HG03139 (cell line): ENCODE data around the gene ISM1.

ENCODE experiments used
- ATAC-seq: cut with Tn5 transposase; IDR thresholded peaks from one replicate; pipeline ENCODE4 v1.9.1; 2021; ENCODE audit not compliant: unreplicated experiment

The ISM1 gene

DNA sequence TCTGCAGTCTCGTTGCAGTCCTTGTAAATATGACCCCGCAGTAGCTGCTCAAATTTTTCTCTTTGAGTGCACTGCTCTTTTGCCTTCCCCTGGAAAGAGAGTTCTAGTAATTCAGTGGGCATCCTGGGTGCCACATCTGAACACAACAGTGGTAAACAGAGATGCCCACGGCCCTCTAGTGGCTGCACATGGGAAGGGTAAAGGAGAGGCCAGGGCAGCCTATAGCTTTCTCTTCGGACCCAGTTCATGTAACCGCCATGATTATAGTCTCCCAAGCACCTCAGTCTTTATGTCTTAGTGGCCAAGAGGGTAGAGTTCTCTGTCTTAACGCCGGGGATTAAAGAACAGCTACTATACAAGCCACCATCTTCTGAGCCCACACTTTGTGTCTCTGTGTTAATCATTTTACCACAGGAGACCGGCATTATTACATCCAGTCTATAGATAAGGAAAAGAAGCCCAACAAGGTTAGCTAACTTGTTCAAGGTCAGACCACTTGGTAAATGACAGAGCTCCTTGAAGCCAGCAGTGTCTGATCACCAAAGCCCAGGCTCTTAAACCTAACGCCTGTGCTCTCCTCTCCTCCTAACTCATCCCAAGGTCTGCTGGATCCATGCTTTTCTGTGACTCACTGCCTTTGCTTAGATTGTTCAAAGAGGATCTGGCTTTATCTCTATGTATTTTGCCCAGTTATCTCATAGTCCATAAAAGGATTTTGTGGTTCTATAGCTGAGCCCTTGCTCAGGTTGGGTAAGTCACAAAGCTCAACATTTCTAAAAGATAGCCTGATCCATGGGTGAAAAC, 81.8 kb downstream of the ISM1 start:
- ATAC-seq = peak; percentile 60

- no peak for ATAC-seq
Observed at GRCh38 chr20:13305284-13305683, 84.2 kb downstream of the ISM1 start.

- no peak for ATAC-seq
Observed at GRCh38 chr20:13307562-13308163, 86.6 kb downstream of the ISM1 start.

- no peak for ATAC-seq
Observed at GRCh38 chr20:13312300-13312699, 91.2 kb downstream of the ISM1 start.

GRCh38 chr20:13313201-13313600, 92.1 kb downstream of the ISM1 start:
- no peak for ATAC-seq

- ATAC-seq = no peak
Observed at GRCh38 chr20:13317439-13317838, 96.4 kb downstream of the ISM1 start.

GRCh38 chr20:13318871-13319521, 97.9 kb downstream of the ISM1 start:
- ATAC-seq = no peak

DNA sequence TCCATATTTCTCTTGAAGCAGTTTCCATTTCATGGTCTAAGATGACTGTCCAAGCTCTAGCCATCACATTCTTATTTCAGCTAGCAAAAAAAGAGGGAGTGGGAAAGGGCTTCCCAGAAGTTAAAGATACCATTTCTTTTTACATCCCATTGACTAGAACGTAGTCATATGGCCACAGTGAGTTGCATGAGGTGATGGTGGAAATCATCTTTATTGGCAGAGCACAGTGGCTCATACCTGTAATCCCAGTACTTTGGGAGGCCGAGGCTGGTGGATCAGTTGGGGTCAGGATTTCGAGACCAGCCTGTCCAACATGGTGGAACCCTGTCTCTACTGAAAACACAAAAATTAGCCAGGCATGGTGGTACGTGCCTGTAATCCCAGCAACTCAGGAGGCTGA, 99.6 kb downstream of the ISM1 start:
- no peak for ATAC-seq

GRCh38 chr20:13321416-13321815, 100.3 kb downstream of the ISM1 start:
- no peak for ATAC-seq

DNA sequence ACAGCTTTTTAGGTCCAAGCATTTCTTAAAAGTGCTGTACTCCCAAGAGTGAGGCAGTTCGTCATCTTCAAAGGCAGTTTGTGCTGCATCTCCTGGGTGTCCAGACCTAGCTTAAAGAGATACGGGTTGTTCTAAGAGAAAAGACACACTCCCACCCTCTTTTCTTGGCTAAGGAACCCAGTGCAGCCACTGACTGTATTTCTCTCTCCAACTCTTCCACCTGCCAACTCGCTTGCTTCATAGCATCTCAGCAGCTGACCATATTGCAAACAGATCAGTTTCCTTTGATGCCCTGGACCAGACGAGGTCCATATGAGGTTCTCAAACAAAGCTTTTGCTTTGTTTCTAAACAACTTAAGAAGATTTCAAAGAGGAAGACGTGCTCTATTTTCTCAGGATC, 101.1 kb downstream of the ISM1 start:
- ATAC-seq = no peak

DNA sequence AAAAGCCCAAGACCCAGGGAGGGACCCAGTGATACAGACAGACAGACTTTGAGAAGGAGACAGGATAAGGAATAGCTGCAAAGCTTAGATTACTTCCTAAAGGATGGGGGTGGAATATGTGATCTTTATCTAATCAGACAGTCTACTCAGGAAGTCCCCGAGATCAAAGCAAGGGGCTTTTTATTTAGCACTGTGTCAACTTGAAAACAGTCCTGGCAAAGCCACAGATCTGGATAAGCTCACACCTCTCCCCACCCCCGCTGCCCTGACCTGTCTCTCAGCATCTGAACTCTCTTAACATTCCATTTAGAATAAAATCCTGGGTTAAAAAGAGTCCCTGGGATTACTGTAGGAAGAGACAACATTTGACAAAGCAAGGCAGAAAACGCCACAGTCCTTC, 101.5 kb downstream of the ISM1 start:
- ATAC-seq = no peak

GRCh38 chr20:13325033-13325432, 104.0 kb downstream of the ISM1 start:
- no peak for ATAC-seq

DNA sequence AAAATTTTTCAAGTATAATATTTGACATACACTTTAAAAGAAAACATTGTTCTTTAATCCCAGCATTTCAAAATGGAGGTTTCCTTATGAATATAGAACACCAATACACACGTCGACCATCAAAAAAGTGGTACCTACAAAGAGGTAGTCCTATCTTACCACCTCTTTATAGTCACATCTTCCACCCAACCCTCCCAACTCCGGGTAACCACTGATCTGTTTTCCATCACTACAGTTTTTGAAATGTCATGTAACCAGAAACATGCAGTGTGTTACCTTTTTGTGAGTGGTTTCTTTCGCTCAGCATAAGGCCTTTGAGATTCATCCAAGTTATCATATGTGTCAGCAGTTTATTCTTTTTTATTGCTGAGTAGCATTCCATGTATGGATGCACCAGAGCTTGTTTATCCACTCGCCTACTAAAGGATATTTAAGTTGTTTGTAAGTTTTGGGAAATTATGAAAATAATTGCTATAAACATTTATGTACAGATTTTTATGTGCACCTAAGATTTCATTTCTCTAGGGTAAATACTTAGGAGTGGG, 104.8 kb downstream of the ISM1 start:
- no peak for ATAC-seq

GRCh38 chr20:13331536-13331935, 110.5 kb downstream of the ISM1 start:
- no peak for ATAC-seq

GRCh38 chr20:13333036-13333435, 112.0 kb downstream of the ISM1 start:
- ATAC-seq = no peak

- ATAC-seq = no peak
Observed at GRCh38 chr20:13333793-13334192, 112.7 kb downstream of the ISM1 start.

DNA sequence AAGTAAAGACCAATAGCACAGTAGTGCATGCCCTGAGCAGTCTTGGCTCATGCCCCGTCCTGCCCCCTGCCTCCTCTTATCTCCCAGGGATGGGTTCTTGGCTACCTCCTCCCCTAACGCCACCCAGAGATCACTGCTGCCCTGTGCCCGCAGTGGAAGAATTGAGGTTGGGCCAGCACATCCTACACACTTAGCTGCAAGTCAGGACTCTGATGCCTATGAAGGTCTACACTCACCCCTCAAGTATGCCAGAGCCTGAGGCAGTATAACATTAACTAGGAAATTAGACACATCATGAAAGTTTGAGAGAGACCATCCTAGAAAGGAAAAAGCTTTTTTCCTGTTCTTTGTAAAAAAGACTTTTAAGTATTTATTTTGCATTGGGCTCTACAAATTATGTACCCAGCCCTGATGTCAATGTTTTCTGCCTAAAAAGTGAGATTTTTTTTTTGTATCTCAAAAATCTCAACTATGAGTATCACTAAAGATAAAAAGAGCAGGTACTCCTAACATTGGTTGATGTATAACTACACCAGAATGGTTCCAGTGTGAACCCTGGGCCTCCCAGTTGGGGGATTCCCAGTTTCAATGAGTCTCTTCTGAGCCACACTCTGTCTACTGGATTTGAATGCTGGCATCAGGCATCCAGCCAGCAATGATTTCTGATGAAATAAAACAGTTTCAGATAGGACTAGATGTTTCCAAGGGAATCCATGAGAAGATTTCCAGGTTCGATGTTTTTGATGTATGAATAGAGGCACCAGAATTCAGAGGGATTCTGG, 115.4 kb downstream of the ISM1 start:
- ATAC-seq = peak; percentile 65

GRCh38 chr20:13337090-13337784, 116.2 kb downstream of the ISM1 start:
- no peak for ATAC-seq

DNA sequence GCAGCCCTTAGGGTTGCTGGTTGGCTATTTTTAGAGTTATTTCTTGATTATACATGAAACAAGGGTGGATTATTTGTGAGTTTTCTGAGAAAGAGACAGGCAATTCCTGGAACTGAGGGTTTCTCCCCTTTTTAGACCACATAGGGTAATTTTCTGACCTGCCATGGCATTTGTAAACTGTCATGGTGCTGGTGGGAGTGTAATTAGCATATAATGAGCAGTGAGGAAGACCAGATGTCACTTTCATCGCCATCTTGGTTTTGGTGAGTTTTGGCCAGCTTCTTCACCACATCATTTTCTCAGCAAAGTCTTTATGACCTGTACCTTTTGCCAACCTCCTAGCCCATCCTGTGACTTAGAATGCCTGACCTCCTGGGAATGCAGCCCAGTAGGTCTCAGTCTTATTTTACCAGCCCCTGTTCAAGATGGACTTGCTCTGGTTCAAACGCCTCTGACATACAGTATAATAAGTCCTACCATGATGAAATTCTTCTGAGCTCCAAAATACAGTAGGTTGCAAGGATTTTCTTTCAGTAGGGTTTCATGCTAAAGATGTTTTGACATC, 117.1 kb downstream of the ISM1 start:
- ATAC-seq = no peak

DNA sequence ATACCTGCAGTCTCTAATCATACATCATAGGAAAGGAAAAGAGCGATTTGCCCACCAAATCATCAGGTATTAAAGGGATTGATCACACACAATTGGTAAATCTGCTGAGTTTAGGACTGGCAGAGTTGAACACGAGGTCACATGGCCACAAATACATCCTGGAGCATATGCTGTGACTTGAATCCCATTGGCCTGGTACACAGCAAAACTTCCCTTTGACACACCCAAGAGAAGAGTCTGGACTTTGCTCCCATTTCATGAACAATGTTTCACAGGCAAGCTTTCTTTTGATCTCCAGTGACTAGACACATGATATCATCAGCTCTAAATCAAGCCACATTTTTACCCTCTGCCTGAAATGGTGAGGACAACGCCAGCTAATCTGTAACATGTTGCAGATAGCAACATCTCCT, 117.9 kb downstream of the ISM1 start:
- ATAC-seq = no peak
